ENCODE data around the gene TUBB4A.

The TUBB4A gene

GRCh38 chr19:6494438-6495036, 7.6 kb downstream of the TUBB4A start:
- no peak for DNase-seq (ENCODE audit: low spot score)

DNA sequence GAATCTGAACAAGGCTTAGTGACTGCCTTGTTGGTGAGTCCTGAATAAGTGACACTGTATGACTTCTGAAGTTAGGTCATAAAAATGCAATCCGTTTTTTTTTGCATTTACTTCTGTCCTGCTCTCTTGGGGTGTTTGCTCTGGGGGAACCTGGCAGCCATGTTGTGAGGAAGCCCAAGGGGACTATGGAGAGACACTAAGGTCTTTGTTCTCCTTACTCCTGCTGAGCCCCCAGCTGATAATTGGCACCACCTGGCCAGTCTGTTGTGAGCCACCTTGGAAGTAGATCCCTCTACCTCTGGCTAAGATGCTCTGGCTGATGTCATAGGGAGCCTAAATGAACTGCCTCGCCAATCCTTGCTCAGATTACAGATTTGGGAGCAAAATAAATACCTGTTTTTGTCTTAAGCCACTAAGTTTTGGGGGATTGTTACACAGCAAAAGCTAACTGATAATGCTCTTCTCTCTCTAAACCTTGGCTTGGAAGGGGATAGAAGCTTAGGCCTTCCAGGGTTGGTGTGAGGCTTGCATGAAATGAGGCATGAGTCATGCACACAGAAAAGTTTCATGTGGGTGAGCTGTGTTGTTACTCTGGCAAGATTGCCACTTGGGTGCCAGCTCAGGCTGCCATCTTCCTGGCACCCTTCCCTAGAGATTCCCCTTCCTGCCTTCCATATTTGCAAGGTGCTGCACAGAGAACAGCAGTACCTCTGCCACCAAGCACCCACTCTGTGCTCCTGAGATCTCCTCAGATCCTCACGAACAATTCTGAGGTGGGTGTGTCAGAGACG, 10.1 kb downstream of the TUBB4A start:
- no peak for DNase-seq (ENCODE audit: low spot score)

DNA sequence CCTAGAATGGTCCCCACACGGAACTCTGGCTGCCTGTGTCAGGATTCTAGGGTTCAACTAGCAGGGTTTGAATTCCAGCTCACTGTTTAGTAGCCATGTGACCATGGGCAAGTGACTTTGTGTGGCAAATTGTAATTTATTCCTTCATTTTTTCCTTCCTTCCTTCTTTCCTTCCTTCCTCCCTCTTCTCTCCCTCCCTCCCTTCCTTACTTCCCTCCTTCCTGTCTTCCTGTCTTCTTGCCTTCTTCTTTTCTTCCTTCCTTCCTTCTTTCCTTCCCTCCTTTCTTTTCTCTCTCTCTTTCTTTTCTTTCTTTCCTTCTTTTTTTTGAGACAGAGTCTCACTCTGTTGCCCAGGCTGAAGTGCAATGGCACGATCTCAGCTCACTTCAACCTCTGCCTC, 12.0 kb downstream of the TUBB4A start:
- DNase-seq (ENCODE audit: low spot score) = no peak

- no peak for DNase-seq (ENCODE audit: low spot score)
Observed at GRCh38 chr19:6489278-6490061, 12.6 kb downstream of the TUBB4A start.

- no peak for DNase-seq (ENCODE audit: low spot score)
Observed at GRCh38 chr19:6484831-6485230, 17.3 kb downstream of the TUBB4A start.

GRCh38 chr19:6484230-6484629, 17.9 kb downstream of the TUBB4A start:
- no peak for DNase-seq (ENCODE audit: low spot score)

- no peak for DNase-seq (ENCODE audit: low spot score)
Observed at GRCh38 chr19:6483235-6483634, 18.9 kb downstream of the TUBB4A start.

DNA sequence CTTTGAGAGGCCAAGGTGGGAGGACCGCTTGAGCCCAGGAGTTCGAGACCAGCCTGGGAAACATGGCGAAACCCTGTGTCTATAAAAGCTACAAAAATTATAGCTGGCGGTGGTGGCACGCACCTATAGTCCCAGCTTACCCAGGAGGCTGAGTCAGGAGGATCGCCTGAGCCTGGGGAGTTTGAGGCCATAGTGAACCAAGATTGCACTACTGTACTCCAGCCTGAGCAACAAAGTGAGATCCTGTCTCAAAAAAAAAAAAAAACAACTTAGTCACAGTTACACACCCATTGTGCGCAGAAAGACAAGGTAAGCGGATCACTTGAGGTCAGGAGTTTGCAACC, 19.8 kb downstream of the TUBB4A start:
- no peak for DNase-seq (ENCODE audit: low spot score)

DNA sequence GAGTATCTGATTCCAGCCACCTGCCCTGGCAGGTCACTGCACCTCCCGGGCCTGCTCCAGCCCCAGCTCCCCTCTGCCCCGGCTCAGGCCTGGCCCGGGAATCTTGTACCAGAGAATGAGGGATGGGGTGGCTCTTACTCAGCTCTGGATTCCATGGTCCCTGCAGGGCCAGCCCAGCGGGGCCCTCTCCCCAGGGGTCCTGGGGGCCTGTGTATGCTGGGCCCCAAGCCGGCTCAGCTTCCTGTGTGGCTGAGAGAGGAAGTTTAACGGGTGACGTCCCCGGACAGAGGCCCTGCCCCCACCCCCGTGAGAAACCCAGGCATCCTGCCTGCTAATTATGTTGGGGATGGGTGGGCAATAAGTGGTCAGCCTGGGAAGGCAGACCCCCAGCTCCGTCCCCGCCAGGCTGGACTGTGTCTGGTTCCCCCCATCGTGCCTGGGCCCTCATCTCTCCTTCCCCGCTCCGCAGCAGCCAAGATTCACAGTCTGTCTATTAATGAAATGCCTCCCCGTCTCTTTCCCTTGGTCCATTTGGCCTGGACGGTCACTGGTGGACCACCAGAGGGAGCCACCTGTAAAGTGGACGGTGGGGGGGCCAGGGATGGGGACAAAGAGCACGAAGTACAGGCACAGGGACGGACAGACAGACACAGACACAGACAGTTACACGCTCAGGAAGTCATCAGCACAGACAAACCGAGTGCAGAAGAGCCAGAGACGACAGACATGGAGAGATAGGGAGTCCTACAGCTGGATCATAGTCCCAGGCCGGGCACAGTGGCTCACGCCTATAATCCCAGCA, 20.4 kb downstream of the TUBB4A start, which contains the start of gene DENND1C:
TSS of gene DENND1C (minus strand) at position 247 of the 802 bp plus-strand sequence. CDS start at position 155, 92 bp downstream.
- no peak for DNase-seq (ENCODE audit: low spot score)

DNA sequence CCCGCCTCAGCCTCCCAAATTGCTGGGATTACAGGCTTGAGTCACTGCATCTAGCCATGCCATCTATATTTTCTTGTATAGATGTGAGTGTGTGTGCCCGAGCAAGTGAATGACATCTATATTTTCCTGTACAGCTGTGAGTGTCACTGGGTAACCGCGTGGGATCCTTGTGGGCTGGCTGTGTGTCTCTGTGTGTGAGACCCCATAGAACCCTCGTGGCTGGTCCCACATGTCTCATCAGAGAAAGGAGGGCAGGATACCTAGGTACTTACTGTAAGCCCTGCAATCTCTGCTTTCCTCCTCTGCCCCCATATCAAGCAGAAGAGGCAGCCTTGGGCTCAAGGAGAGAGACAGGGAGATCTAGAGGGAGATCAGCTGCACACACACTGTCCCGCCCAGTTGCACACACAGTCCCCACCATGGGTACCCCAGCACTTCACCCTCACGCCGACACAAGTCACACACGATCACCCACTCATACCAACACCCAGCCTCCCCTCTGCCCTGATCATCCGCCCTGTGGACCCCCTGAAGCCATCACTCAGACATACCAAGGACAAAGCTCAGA, 21.2 kb downstream of the TUBB4A start:
- no peak for DNase-seq (ENCODE audit: low spot score)

GRCh38 chr19:6479836-6480398, 22.2 kb downstream of the TUBB4A start:
- DNase-seq (ENCODE audit: low spot score) = no peak

DNA sequence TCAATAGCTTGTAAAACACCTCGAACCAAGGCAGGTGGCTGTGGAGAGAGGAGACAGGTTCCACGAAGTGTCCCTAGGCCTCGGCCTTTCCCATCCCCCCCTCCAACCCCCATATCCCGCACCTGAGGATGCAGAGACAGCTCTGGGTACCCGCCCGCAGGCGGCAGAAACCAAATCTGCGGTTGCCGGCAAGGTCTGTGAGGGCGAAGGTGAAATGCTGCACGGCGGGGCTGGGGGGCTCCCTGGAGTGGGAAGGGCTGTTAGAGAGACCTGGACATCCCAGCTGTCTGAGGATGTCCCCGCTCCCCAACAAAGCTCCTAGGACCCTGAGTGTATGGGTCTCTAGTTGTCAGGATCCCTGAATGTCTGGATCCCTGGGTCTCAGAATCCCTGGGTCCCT, 23.3 kb downstream of the TUBB4A start:
- no peak for DNase-seq (ENCODE audit: low spot score)

DNA sequence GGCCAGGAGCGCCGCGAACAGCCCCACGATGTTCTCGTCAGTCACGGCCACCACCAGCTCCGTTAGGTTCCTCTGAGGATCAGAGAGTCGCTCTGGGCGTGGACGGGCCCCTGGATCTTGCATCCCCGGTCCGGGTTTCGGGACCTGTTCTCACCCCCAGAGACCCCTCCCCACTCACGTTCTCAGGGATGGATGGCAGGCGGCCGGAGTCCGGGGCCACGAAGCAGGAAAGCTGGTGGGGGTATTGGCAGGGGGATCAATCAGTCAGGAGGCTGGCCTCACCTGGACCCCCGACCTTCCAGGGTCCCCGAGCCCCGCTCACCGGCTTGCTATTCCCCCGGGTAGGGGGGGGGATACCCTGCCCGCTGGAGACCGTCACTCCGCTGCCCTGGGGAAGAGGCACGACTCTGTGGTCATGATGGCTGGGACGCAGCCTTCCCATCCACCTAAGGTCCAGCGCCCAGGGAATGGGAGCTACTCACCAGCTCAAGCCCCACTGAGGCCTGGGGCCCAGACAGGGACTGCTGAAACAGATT, 25.1 kb downstream of the TUBB4A start:
- no peak for DNase-seq (ENCODE audit: low spot score)

DNA sequence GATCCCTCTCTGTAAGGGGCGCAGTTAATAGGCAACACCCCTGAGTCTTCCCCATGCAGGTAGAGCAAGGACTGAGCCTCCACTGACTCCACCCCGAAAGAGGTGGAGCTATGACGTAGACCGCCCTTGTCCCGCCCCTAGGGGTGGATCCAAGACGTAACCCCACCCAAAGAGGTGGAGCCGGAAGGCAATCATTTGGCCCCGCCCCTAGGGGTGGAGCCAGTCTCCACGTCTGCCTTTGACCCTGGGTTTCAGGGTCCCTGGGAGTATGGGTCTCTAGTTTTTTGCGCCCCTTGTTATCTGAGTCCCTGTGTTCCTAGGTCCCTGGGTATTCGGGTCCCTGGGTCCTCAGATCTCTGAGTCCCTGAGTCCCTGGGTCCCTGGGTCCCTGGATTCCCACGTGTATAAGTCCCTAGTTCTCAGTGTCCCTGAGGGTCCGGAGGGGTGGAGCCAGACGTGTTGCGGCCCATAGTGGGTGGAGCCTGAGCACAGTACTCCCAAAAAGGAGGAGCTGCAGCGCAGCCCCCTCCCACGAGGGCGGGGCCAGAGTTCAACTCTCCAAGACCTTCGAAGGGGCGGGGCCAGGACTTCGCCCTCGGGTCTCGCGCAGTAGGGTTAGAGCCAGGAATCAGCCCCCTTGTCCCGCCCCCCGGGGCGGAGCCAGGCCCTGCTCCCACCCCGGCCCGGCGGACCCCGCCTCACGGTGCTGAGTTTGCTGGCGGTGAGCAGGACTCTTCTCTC, 25.8 kb downstream of the TUBB4A start:
- peak; percentile 38 for DNase-seq (ENCODE audit: low spot score)

DNA sequence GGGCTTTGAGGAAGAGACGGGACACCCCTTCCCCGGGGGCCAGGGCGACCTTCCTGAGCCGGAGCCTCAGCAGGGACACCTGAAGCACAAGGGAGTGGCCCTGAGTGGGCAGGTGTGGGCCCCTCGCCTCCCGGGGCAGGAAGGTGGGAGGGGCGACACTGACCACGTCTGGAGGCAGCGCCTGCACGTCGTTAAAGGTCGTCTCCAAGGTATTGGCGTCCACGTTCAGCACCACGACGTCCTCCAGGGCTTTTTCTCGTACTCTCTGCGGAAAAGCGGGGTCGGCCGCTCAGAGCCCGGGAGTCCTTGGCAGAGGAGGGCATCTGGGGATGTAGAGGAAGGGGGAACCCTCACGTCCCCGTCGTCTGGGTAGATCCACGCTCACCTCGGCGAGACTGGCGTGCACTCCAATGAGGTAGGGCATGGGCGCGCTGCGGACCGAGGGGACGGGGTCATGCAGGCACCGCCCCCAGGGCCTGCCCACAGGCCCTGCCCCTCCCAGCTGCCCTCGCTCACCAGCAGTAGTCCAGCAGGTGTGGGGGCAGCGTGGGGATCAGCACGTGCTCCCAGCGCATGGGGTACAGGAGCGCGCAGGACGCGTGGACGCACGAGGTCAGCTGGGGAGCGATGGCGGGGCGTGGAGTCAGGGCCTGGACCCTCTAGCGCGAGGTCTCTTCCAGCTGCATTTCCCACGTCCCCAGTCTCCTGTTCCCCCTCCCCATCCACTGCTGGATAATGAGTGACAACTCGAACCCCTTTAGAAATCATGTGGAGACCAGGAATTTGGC, 26.6 kb downstream of the TUBB4A start:
- no peak for DNase-seq (ENCODE audit: low spot score)

DNA sequence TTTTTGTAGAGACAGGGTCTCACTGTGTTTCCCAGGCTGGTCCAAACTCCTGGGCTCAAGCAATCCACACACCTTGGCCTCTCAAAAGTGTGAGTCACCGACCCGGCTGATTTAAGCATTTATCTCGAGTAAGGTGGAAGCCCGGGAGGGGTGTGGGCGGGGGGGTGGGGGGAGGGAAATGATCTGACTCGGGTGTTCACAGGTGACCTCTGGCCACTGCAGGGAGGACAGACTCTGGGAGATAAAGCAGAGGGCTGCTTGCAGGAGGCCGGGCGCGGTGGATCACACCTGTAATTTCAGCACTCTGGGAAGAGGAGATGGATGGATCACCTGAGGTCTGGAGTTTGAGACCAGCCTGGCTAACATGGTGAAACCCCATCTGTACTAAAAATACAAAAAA, 28.5 kb downstream of the TUBB4A start:
- DNase-seq (ENCODE audit: low spot score) = no peak

DNA sequence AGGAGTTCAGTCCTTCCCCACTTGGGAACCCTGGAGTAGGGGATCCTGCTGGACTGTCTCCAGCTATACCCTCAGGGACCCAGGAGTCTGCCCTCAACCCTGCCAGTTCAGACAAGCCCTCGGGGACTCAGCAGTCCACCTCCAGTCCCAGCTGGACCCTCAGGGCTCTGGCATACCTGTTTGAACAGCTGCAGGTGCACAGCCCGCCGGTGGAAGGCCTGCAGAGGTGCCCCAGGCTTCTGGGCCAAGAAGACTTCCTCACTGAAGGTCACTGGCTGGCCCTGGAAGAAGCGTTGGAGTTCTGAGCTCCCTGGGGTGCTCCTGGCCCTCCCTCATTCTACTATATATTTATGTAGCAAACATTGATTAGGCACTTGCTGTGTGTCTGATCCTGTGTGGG, 29.4 kb downstream of the TUBB4A start:
- no peak for DNase-seq (ENCODE audit: low spot score)

GRCh38 chr19:6471076-6471475, 31.0 kb downstream of the TUBB4A start:
- no peak for DNase-seq (ENCODE audit: low spot score)

DNA sequence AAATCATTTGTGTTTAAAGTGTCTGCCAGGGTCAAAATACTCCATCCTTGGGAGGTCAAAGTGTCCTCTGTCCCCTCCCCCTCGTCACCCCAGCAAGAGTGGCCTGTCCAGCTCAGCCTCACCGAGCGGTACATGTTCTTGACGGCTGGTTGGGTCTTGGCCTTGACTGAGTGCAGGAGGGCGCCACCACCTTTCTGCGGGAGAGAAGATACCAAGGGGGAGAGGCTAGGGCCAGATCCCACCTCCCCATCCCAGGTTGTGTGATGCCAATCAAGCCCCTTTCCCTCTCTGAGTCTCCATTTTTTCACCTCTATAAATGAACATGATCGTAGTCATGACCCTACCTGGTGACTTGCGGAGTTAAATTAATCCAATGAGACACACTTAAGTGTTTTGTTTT, 31.9 kb downstream of the TUBB4A start:
- no peak for DNase-seq (ENCODE audit: low spot score)

DNA sequence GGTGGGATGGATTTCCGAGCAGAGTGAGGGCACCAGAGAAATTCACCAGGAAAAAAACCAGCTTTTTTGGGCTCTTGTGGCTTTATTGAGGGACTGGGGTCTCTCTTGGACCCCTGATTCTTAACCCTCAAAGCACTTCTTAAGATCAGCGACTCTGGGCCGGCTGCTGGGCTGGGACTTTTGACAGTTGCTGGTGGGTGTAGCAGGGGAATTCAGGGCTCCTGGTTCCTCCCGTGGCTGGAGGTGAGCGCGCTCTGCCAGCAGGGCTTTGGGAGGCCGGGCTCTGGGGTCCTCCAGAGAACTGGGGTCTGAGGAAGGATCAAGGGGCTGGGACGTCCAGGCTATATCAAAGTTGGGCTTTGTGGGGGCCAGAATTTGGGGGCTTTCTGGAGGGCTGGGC, 34.7 kb downstream of the TUBB4A start:
- no peak for DNase-seq (ENCODE audit: low spot score)
